SK-N-MC (cell line): Measurements from ENCODE around the gene CALHM1.

ENCODE experiments used
- EZH2 ChIP-seq: fragments of 200-600 bp; sonication (generic); IDR thresholded peaks from one replicate; pipeline ENCODE4 v1.6.1; 2017; ENCODE audit warnings: antibody characterized with exemption
- FOXP2 ChIP-seq: optimal IDR thresholded peaks from 2 replicates; pipeline ENCODE3; 2011; ENCODE audit warnings: mild to moderate bottlenecking, moderate library complexity; ENCODE audit not compliant: insufficient read depth; ENCODE audit errors: extremely low read length, control extremely low read depth
- POLR2AphosphoS5 ChIP-seq: IDR thresholded peaks from 2 replicates; pipeline ENCODE4 v1.6.1; 2012; ENCODE audit warnings: mild to moderate bottlenecking, low read depth, low read length, borderline replicate concordance

DNA sequence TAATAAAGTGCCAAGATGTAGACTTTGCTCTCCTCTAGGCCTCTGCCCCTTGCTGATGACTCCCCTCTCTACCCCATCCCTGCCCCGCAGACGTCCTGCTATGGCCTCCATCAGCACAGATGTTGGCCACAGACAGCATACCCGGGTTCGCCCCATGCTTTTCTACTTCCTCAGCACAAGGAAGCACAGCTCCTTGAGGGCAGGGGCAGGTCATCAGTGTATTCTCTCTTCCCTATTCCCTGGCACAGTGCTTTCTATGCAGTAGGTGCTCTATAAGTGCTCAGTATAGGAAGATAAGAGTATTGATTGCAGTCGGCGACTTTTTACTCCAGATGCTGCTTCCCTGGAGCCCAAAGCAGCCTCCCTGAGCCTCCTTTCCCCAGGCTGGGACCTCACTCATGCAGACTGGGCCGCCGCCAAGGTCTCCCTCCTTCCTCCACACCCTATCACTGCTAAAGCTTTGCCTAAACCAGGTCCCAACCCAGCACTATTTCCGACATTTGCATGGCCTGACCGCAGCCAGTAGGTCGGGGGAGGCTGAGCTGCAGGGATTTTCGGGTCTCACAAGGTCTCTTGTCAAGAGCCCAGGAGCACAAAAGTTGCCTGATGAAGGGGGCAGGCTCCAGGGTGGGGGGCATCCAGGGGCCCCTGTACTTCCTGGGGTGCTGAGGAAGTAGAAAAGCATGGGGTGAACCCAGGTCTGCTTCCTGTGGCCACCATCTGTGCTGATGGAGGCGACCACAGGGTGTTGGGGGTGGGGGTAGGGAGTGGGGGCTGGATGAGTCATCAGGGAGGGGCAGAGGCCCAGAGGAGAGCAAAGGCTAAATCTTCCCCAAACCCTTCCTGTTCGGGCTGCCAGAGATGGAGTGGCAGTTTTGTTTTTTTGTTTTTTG lies 12.3 kb upstream of the CALHM1 start:
- TF ChIP-seq POLR2AphosphoS5 (no peak), EZH2 (no peak), FOXP2 (no peak)
